Measurements from ENCODE around the gene TAS2R16. TPM values are rescaled to one million over a fixed set of nuclear protein-coding genes. Genes with fewer than 3 reads are reported as not detected.

The TAS2R16 gene
- total RNA-seq, 1 experiment from 2014 or later = not detected

GRCh38 chr7:123003539-123004126 is 8.1 kb upstream of the TAS2R16 start:
- Histone ChIP-seq H3K4me3 (ENCODE audit: low read depth in 2 of 2, low read length in 2 of 2) (no peak overlapping the region), H3K27me3 (ENCODE audit: control insufficient read depth, insufficient read depth, low read length) (no peaks in the 10 kb centered on the region), H3K9me3 (ENCODE audit: control insufficient read depth, insufficient read depth, low read depth, low read length) (no peaks in the 10 kb centered on the region), H3K4me1 (ENCODE audit: control insufficient read depth, insufficient read depth, low read length) (no peaks in the 10 kb centered on the region), H3K36me3 (ENCODE audit: control insufficient read depth, insufficient read depth, low read length) (no peaks in the 10 kb centered on the region), H3K27ac (ENCODE audit: low read length) (no peak overlapping the region)
- in situ Hi-C loops (cut with HindIII; ENCODE audit: low pct_unique_long_range_greater_than_20kb, low sequenced_read_pairs) (no loop called here), intact Hi-C loops (cut with micrococcal nuclease; ENCODE audit: unreplicated experiment) (no loop called here)
- no peak for DNase-seq (ENCODE audit: low read depth, low spot score)
- no TSS peak for BruUV-seq (replicated peaks)
- POLR2A ChIA-PET = no interaction called here
- CTCF ChIA-PET = no interaction called here
- TF ChIP-seq SIN3A (IDR thresholded peaks at IDR 0.05; ENCODE audit: borderline replicate concordance, insufficient read depth, low read depth, low read length) (no peak), CTCF (IDR thresholded peaks at IDR 0.05) (no peak), TCF7L2 (IDR thresholded peaks at IDR 0.05; ENCODE audit: low read depth, low read length) (no peak), POLR2AphosphoS5 (IDR thresholded peaks at IDR 0.05; ENCODE audit: low read depth, low read length) (no peak)
- TF ChIP-seq, protein P1, sequence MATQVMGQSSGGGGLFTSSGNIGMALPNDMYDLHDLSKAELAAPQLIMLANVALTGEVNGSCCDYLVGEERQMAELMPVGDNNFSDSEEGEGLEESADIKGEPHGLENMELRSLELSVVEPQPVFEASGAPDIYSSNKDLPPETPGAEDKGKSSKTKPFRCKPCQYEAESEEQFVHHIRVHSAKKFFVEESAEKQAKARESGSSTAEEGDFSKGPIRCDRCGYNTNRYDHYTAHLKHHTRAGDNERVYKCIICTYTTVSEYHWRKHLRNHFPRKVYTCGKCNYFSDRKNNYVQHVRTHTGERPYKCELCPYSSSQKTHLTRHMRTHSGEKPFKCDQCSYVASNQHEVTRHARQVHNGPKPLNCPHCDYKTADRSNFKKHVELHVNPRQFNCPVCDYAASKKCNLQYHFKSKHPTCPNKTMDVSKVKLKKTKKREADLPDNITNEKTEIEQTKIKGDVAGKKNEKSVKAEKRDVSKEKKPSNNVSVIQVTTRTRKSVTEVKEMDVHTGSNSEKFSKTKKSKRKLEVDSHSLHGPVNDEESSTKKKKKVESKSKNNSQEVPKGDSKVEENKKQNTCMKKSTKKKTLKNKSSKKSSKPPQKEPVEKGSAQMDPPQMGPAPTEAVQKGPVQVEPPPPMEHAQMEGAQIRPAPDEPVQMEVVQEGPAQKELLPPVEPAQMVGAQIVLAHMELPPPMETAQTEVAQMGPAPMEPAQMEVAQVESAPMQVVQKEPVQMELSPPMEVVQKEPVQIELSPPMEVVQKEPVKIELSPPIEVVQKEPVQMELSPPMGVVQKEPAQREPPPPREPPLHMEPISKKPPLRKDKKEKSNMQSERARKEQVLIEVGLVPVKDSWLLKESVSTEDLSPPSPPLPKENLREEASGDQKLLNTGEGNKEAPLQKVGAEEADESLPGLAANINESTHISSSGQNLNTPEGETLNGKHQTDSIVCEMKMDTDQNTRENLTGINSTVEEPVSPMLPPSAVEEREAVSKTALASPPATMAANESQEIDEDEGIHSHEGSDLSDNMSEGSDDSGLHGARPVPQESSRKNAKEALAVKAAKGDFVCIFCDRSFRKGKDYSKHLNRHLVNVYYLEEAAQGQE (IDR thresholded peaks at IDR 0.05; ENCODE audit: insufficient read depth in 1 of 2, low read depth in 2 of 2, low read length in 1 of 2) = no peak
- no peak for ATAC-seq

DNA sequence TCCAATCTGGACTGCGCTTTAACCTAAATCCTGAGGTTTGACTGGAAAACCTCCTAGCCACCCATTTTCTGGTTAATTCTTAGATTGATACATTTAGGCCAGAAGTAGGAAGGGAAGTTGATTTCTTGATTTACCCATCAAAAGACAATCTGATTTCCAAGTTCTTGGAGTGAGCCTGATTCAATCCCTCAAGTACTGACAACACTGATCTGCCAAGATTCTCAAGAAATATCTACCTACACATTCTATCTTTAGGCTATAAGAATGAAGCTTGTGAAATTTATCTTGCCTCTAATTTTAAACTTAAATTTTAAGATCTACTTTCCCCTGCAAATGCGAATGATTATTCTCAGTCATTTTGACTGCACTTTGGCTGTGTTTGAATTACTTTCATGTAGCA is 5.9 kb downstream of the TAS2R16 start:
- no peak overlapping the region for H3K4me3 ChIP-seq (ENCODE audit: low read depth in 2 of 2, low read length in 2 of 2)
- POLR2A ChIA-PET = no interaction called here
- DNase-seq (ENCODE audit: low read depth, low spot score) (no peak), ATAC-seq (no peak)
- CTCF ChIA-PET = no interaction called here
- in situ Hi-C loops (cut with HindIII; ENCODE audit: low pct_unique_long_range_greater_than_20kb, low sequenced_read_pairs) = no loop called here
- no peaks in the 10 kb centered on the region for H3K27me3 ChIP-seq (ENCODE audit: control insufficient read depth, insufficient read depth, low read length)
- intact Hi-C loops (cut with micrococcal nuclease; ENCODE audit: unreplicated experiment) = no loop called here
- no TSS peak for BruUV-seq (replicated peaks)
- H3K4me1 ChIP-seq (ENCODE audit: control insufficient read depth, insufficient read depth, low read length) = no peaks in the 10 kb centered on the region
- TF ChIP-seq, protein P1 (IDR thresholded peaks at IDR 0.05; ENCODE audit: insufficient read depth in 1 of 2, low read depth in 2 of 2, low read length in 1 of 2) = no peak
- no peak for TF ChIP-seq POLR2AphosphoS5 (IDR thresholded peaks at IDR 0.05; ENCODE audit: low read depth, low read length)
- TF ChIP-seq SIN3A (IDR thresholded peaks at IDR 0.05; ENCODE audit: borderline replicate concordance, insufficient read depth, low read depth, low read length) = no peak
- no peak for TF ChIP-seq TCF7L2 (IDR thresholded peaks at IDR 0.05; ENCODE audit: low read depth, low read length)
- TF ChIP-seq CTCF (IDR thresholded peaks at IDR 0.05) = no peak
- no peak overlapping the region for H3K27ac ChIP-seq (ENCODE audit: low read length)
- no peaks in the 10 kb centered on the region for H3K36me3 ChIP-seq (ENCODE audit: control insufficient read depth, insufficient read depth, low read length)
- no peaks in the 10 kb centered on the region for H3K9me3 ChIP-seq (ENCODE audit: control insufficient read depth, insufficient read depth, low read depth, low read length)
